GM18909 (cell line): ENCODE results near the gene HTR3E.
"Not testable (repeated sequence)": the region's sequence is repeated elsewhere in the genome, so short reads cannot be mapped to it uniquely, and the experiment has no call there.

Experiments used
- ATAC-seq: cut with Tn5 transposase; IDR thresholded peaks from one replicate; pipeline ENCODE4 v1.9.1; 2021; ENCODE audit warnings: mild to moderate bottlenecking; ENCODE audit not compliant: unreplicated experiment, poor library complexity

Gene HTR3E, protein sequence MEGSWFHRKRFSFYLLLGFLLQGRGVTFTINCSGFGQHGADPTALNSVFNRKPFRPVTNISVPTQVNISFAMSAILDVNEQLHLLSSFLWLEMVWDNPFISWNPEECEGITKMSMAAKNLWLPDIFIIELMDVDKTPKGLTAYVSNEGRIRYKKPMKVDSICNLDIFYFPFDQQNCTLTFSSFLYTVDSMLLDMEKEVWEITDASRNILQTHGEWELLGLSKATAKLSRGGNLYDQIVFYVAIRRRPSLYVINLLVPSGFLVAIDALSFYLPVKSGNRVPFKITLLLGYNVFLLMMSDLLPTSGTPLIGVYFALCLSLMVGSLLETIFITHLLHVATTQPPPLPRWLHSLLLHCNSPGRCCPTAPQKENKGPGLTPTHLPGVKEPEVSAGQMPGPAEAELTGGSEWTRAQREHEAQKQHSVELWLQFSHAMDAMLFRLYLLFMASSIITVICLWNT

GRCh38 chr3:184096811-184097383 lies at the start of gene HTR3E:
Gene HTR3E (plus strand): TSS chr3:184097064. CDS start chr3:184097530, 466 bp downstream.
- ATAC-seq, result no peak

GRCh38 chr3:184050217-184050847 lies 46.5 kb upstream of the HTR3E start:
- ATAC-seq, result no peak

- ATAC-seq, result no peak
Measured at GRCh38 chr3:184052767-184053166, 44.1 kb upstream of the HTR3E start, which contains the start of gene HTR3C. Gene HTR3C (plus strand): TSS chr3:184053047. CDS start chr3:184053081, 34 bp downstream.

DNA sequence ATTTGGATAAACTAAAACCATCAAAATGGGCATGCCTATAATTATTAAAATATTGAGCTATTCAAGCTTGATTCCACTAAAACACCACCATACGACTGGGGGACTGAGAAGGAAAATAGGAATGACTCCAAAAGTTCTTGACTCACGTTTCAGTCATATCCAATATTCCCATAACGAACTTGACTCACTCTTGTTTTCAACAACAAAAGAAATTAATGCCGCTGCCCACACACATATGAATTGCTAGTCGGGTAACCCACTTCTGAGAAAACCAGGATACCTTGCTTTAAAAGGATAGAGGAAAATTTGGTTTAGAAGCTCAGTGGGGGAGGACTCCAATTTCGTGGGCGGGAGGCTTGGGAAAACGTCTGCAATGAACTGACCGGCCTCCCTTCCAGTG lies 38.8 kb upstream of the HTR3E start:
- no peak for ATAC-seq

- no peak for ATAC-seq
Measured at GRCh38 chr3:184059424-184059823, 37.4 kb upstream of the HTR3E start.

GRCh38 chr3:184062637-184063036 lies 34.2 kb upstream of the HTR3E start:
- no peak for ATAC-seq

- no peak for ATAC-seq
Measured at GRCh38 chr3:184066211-184066610, 30.7 kb upstream of the HTR3E start.

- ATAC-seq, result no peak
Measured at GRCh38 chr3:184067573-184068055, 29.2 kb upstream of the HTR3E start.

DNA sequence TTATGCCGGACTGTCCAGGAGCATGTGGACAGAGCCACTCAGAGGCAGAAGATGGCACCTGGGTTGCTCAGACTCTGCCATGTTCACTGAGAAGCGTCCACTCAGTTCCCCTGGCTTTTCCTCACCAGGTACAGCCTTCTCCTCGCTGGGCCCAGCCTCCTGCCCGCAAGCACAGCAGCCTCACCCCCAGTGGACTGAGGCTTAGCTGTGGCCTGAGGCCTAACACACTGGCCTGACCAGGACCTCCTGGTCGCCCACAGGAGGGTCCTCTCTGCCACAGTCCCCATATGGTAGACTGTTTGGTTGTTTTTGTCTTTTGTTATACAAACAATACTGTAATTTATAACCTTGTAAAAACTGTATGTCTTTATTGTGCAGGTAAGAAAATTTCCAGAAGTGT lies 28.5 kb upstream of the HTR3E start:
- ATAC-seq, result no peak

DNA sequence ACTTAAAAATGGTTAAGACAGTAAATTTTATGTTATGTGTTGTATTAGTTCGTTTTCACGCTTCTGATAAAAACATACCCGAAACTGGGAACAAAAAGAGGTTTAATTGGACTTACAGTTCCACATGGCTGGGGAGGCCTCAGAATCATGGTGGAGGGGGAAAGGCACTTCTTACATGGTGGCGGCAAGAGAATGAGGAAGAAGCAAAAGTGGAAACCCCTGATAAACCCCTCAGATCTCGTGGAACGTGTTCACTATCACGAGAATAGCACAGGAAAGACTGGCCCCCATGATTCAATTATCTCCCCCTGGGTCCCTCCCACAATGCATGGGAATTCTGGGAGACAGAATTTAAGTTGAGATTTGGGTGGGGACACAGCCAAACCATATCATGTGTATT lies 25.7 kb upstream of the HTR3E start:
- ATAC-seq, result not testable (repeated sequence)

DNA sequence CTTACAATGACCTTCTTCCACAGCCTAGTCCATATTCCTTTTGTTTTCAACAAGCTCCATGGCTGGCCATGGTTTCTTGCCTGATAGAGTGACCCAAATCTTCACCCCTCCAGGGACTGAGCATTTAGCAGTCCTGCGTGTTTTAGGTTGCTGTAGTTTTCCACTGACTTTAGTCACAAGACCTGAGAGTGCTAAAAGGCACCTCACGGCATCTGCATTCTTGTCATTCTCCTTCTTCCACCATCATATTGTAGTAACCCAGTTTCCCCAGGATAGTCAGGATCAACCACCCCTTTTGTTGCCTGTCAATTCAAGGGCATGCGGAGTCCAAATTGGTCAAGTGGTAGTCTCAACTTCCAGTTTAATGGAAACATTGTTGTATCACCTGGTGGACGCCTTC lies 23.2 kb upstream of the HTR3E start:
- ATAC-seq, result no peak

DNA sequence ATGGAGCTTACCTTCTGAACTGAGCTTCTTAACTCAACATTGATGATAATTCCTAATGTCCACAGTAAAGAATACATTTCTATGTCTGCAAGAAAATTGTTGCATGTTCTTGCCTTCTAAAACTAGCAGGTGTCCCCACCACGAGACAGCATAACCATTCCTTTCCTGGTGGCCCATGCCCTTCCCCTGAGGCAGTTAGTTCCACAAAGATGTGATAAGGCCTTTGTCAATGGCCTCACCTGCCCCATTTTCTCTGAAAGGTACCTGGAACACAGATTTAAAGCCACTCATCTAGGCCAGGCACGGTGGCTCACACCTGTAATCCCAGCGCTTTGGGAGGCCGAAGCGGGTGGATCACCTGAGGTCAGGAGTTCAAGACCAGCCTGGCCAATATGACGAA lies 21.0 kb upstream of the HTR3E start:
- ATAC-seq, result no peak

DNA sequence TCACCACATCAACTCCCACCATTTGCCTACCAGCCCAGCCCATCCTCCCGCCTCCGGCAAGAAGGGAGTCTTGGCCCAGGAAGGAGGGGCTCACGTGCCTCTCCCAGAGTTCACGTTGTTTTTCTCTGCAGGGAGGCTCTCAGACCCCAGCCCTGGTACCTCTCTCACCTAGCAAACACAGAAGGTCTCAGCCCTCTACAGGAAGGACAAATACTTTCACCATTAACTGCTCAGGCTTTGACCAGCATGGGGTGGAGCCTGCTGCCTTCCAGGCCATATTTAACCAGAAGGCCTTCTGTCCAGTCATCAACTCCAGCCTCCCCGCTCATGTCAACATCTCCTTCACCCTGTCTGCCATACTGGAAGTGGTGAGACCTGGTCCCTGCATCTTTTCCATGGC lies 19.0 kb upstream of the HTR3E start:
- no peak for ATAC-seq

- ATAC-seq, result no peak
Measured at GRCh38 chr3:184078851-184079250, 18.0 kb upstream of the HTR3E start.

DNA sequence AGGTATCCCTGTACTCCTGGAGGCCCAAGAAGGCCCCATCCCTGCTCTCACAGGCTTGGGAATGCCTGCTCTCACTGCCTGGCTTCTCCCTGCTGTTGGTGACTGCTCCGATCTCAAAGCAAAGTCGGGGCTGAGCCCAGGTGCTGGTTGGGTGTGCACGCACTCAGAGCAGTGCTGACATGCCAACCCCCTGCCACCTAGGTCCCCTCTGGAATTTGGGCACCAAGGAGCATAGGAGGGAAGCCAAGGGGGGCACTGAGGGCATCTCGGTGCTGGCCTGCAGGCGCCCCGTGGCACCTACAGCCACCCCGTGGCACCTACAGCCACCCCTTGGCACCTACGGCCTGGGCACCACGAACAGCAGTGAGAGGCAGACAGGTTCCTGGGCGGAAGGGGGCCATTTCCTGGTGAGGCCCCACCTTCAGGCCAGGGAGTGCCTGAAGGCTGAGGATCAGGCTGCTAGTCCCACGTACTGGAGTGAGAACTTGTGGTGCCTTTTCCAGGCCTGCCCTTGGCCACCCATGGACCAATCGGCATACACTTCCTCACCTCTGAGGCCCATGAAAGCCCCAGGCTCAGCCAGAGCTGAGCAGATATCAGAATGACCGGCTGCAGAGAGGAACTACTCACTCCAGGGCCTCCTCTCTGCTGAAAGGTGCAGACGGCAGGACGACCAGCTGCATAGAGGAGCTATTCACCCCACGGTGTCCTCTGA lies 15.6 kb upstream of the HTR3E start:
- no peak for ATAC-seq

DNA sequence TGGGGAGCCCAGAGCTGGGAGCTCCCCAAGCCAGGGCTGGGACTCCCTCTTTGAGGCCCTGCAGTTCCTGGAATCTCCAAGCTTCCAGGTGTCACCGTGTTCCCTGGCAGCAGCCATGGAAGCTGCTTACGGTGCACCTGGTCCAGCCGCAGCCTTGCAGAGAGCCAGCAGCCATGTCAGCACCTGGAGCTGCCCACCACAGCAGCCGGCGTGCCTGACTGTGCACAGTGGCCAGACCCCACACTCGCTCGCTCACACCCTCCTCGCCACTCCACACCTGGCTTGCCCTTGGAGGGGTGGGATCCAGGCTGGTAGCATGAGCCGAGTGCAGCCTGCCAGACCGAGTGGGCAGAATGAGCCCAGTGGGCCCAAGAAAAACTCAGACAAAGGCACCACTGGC lies 14.8 kb upstream of the HTR3E start:
- no peak for ATAC-seq

GRCh38 chr3:184082465-184082864 lies 14.4 kb upstream of the HTR3E start:
- no peak for ATAC-seq

GRCh38 chr3:184085389-184085852 lies 11.4 kb upstream of the HTR3E start:
- no peak for ATAC-seq

- ATAC-seq, result no peak
Measured at GRCh38 chr3:184092199-184092598, 4.7 kb upstream of the HTR3E start.

DNA sequence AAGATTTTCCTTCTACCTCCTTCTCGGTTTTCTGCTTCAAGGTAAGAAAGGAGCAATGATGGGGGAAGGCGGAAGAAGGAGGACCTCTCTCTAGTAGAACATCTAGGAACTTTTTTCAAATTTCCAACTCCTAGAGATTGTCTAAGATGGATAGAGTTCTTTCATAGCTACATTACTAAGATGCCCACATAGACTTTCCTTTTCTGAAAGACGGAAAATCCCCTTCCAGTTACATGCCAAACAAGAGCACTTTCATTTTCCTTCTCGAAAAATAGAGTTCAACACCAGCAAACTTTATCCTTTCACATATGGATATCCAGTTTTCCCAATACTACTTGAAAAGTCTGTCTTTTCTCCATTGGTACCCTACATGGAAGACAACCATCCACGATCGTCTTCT lies 692 bp downstream of the HTR3E start:
- ATAC-seq, result no peak
